Fibroblast of mammary gland (primary cell): Measurements from ENCODE around the gene MFRP.

Experiments
- DNase-seq: peaks from one replicate; pipeline ENCODE4 v3.0.0-alpha.2; 2010; ENCODE audit warnings: low read depth
- H3K4me3 ChIP-seq: 2 replicates; pipeline ENCODE4 v1.5.1; 2011; ENCODE audit warnings: low read depth, mild to moderate bottlenecking, low read length, moderate library complexity; ENCODE audit not compliant: control insufficient read depth
- TF ChIP-seq, protein P1 (sequence below): conservative IDR thresholded peaks from 2 replicates; pipeline ENCODE4 v1.5.1; 2011; ENCODE audit warnings: low read depth, low read length, inconsistent platforms; ENCODE audit not compliant: control insufficient read depth, insufficient read depth

The MFRP gene

GRCh38 chr11:119332111-119332765 lies 14.3 kb downstream of the MFRP start:
- H3K4me3 ChIP-seq, result no peak overlapping the region
- DNase-seq, result no peak
- TF ChIP-seq, protein P1, sequence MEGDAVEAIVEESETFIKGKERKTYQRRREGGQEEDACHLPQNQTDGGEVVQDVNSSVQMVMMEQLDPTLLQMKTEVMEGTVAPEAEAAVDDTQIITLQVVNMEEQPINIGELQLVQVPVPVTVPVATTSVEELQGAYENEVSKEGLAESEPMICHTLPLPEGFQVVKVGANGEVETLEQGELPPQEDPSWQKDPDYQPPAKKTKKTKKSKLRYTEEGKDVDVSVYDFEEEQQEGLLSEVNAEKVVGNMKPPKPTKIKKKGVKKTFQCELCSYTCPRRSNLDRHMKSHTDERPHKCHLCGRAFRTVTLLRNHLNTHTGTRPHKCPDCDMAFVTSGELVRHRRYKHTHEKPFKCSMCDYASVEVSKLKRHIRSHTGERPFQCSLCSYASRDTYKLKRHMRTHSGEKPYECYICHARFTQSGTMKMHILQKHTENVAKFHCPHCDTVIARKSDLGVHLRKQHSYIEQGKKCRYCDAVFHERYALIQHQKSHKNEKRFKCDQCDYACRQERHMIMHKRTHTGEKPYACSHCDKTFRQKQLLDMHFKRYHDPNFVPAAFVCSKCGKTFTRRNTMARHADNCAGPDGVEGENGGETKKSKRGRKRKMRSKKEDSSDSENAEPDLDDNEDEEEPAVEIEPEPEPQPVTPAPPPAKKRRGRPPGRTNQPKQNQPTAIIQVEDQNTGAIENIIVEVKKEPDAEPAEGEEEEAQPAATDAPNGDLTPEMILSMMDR, result no peak

DNA sequence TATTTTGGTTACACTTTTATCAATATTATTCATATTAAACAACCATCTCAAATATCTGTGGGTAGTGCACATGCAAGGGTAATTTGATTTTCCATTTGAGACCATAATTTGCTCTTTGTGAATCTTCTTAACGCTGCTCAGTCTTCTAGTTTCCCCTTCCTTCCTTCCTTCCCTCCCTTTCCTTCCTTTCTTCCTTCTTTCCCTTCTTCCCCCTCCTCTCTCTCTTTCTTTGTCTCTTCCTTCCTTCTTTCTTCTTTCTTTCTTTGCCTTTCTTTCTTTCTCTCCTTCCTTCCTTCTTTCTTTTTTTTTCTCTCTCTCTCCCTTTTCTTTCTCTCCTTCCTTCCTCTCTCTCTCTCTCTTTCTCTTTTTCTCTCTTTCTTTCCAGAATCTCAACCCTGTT lies 16.3 kb downstream of the MFRP start:
- no peak for DNase-seq
- H3K4me3 ChIP-seq, result no peak overlapping the region
- TF ChIP-seq, protein P1, result no peak

- TF ChIP-seq, protein P1, result no peak
- H3K4me3 ChIP-seq, result no peak overlapping the region
- no peak for DNase-seq
These were observed 17.2 kb downstream of the MFRP start for GRCh38 chr11:119329320-119329719.

GRCh38 chr11:119324189-119324588 lies 22.3 kb downstream of the MFRP start:
- no peak for DNase-seq
- H3K4me3 ChIP-seq, result no peak overlapping the region
- TF ChIP-seq, protein P1, result no peak

DNA sequence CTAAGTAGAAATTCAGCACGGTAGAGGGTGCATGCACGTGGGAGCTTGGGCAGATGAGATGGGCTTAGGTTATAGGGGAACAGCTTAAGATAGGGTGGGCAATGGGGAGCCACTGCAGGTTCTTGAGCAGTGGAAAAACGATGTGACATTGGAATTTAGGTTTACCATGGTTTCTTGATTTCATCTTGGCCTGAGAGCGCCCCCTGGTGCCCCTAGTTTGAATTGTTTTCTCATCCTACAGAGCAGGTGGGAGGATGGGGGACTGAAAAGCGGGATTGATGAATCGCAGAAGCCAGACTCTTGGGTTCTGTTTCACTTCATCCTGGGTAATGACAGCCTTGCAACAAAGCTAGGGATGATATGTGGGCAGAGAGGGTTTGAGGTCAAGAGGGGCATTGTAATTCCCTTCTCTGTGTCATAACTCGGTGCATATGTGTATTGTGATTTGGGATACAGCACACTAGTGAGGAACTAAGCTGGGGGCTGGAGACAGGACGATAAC lies 22.9 kb downstream of the MFRP start:
- H3K4me3 ChIP-seq, result no peak overlapping the region
- TF ChIP-seq, protein P1, result peak; percentile 83
- DNase-seq, result peak; percentile 70

GRCh38 chr11:119322921-119323531 lies 23.5 kb downstream of the MFRP start:
- TF ChIP-seq, protein P1, result no peak
- no peak for DNase-seq
- H3K4me3 ChIP-seq, result no peak overlapping the region
